SH-SY5Y (cell line): ENCODE results near the gene SEMA3A.

ENCODE experiments used
- GATA2 ChIP-seq: IDR thresholded peaks from 2 replicates; pipeline ENCODE4 v1.6.1; 2011; ENCODE audit warnings: mild to moderate bottlenecking, low read depth, low read length
- GATA3 ChIP-seq: IDR thresholded peaks from 2 replicates; pipeline ENCODE4 v1.6.1; 2011; ENCODE audit warnings: low read depth, mild to moderate bottlenecking, low read length, moderate library complexity

The SEMA3A gene

GRCh38 chr7:84145892-84146291, 48.7 kb downstream of the SEMA3A start:
- TF ChIP-seq GATA2 = peak; percentile 80
- peak; percentile 91 for TF ChIP-seq GATA3

- TF ChIP-seq GATA3 (no peak), GATA2 (no peak)
Observed at GRCh38 chr7:84144935-84145334, 49.7 kb downstream of the SEMA3A start.

DNA sequence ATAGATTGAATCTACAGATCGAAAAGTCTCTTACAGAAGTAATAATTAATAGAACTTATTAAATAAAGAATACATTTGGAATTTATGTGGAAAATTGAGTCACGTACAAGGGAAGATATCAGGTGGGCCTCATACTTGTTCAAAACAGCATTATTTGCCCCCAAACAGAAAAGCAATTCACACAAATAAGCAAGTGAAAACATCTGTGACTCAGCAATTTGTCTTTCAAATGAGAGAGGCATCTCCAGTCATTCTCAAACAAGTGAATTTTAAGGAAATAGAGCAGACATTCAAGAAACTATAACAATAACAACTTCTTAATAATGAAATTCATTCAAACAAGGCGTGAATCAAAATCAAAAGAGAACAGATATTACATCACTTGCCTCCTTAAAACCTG, 50.1 kb downstream of the SEMA3A start:
- TF ChIP-seq GATA3 = no peak
- TF ChIP-seq GATA2 = no peak

DNA sequence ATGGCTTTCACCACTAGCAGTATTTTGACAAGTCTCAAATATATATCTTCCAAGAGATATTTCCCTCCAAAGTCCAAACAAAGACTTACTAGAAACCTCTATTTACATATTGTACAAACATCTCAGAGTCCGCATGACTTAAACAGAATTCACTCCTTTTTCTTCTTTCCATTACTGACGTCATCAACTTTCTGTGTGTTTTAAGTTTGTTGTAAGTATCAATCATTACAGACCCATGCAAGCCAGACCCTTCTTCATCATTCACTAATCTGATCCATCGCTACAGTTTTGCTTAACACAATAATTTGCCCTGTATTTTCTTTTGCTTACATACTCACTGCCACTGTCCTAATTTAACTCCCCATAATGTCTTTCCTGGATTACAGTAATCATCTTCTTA, 51.9 kb downstream of the SEMA3A start:
- TF ChIP-seq GATA3 (no peak), GATA2 (no peak)

GRCh38 chr7:84139986-84140729, 54.4 kb downstream of the SEMA3A start:
- no peak for TF ChIP-seq GATA2
- no peak for TF ChIP-seq GATA3

- no peak for TF ChIP-seq GATA2
- TF ChIP-seq GATA3 = no peak
Observed at GRCh38 chr7:84138411-84138810, 56.2 kb downstream of the SEMA3A start.

- no peak for TF ChIP-seq GATA3
- TF ChIP-seq GATA2 = no peak
Observed at GRCh38 chr7:84137812-84138211, 56.8 kb downstream of the SEMA3A start.

DNA sequence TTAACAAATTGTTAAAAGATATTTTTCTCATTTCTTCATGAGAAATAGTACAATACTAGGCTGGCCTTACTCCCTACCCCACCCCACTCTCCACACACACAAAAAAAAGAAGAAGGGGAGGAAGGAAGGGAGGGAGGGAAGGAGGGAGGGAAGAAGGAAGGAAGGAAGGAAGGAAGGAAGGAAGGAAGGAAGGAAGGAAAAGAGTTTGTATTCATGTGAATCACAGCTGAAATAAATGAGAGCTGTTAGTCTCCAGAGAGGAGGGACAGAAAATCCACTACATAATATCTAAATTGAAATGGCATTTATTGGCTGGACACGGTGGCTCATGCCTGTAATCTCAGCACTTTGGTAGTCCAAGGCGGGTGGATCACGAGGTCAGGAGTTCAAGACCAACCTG, 57.8 kb downstream of the SEMA3A start:
- TF ChIP-seq GATA3 (no peak), GATA2 (no peak)

- TF ChIP-seq GATA2 (no peak), GATA3 (no peak)
Observed at GRCh38 chr7:84136336-84136735, 58.3 kb downstream of the SEMA3A start.

GRCh38 chr7:84134169-84134568, 60.4 kb downstream of the SEMA3A start:
- TF ChIP-seq GATA3 = no peak
- TF ChIP-seq GATA2 = no peak

- no peak for TF ChIP-seq GATA2
- 0 out of 2 replicates have a peak, but pooled peaks have one; percentile 29 for TF ChIP-seq GATA3
Observed at GRCh38 chr7:84125654-84126053, 68.9 kb downstream of the SEMA3A start.

- TF ChIP-seq GATA2 = no peak
- TF ChIP-seq GATA3 = no peak
Observed at GRCh38 chr7:84123965-84124547, 70.5 kb downstream of the SEMA3A start.

DNA sequence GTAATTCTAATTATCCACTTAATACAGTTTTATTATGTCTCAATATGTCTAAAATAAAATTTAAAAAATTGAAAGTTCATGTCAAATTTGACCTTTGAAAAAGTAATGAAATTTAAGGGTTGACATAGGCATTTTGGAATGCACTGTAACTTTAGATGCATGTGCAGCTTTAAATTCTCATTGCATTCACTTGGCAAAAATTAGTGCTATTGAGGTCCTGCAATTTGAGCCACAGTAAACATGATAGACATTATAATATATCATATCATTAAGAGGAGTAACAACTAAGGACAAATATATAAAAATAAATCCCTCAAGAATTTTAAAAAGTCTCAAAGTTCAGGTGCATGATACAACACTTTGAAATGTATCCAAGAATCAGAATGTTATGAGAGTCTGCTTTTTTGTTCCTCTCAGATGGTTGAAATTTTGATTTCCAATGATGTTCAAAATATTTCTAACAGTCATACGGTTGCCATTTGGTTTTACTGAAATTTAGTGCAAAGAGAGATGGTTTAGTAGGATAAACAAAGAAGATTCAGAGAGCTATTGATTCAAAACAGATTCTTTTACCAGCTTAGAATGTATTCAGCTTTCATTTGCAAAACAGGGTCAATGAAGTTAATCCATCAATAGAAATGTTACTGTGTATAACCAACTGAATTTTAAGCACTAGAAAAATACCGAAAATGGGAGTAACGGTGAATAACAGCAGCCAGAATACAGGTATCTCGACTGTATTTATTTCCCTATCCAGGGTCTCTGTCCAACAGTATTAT, 71.8 kb downstream of the SEMA3A start:
- TF ChIP-seq GATA2 (no peak), GATA3 (no peak)

GRCh38 chr7:84117304-84117703, 77.3 kb downstream of the SEMA3A start:
- TF ChIP-seq GATA2 (no peak), GATA3 (no peak)

DNA sequence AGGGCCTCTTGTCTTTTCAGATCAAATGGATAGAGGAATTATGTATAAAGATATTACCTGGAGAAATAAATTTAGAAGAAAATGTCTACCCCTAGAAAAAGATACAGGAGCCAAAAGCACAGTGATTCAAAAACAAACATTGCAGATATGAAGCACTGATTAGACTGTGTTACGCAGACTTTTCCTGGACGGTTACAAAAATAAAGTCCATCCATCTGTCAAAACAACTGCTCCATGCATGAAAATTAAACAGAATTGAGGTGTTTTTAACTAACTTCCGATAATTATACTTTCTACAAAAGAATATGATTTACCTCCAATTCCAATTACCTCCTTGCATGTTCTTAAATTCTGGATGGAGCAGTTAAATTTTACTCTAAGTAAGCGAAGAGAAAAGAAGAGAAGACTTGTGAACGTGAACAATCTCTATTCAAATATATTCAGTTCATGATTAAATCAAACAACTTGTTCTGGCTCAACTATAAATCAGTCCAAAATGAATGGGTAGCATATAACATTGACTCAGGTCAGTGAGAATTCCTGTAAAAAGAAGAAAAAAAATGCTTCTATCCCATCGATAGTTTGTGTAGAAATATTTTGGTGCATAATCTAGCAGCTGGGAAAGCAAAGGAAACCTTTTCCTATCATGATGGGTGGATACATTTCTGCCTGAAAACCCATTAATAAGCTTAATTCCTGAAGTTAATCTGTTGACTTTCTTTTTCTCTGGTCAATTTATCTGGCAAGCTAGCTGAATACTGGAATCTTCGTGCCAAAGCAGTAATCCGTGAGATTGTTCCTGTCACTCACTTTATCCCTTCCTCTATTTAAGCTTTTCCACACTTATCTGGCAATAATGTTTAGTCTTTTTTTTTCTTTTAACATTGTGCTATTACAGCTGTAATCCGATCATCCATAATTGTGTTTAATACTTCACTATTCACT, 80.4 kb downstream of the SEMA3A start:
- TF ChIP-seq GATA2 (no peak), GATA3 (no peak)
